GM18909 (cell line): Measurements from ENCODE around the gene NRARP.

Experiments
- ATAC-seq: cut with Tn5 transposase; IDR thresholded peaks from one replicate; pipeline ENCODE4 v1.9.1; 2021; ENCODE audit warnings: mild to moderate bottlenecking; ENCODE audit not compliant: unreplicated experiment, poor library complexity

NRARP gene

GRCh38 chr9:137311986-137312851 lies 10.1 kb upstream of the NRARP start:
- no peak for ATAC-seq

- no peak for ATAC-seq
These were observed 9.3 kb upstream of the NRARP start for GRCh38 chr9:137311171-137311985.

- no peak for ATAC-seq
These were observed 8.3 kb upstream of the NRARP start for GRCh38 chr9:137310189-137311052.

- no peak for ATAC-seq
These were observed 7.5 kb upstream of the NRARP start for GRCh38 chr9:137309368-137310188.

- no peak for ATAC-seq
These were observed 6.1 kb upstream of the NRARP start for GRCh38 chr9:137308057-137308619.

GRCh38 chr9:137307255-137308056 lies 5.4 kb upstream of the NRARP start:
- no peak for ATAC-seq

- ATAC-seq: no peak
These were observed 4.8 kb upstream of the NRARP start for GRCh38 chr9:137306850-137307254.

- no peak for ATAC-seq
These were observed 4.2 kb upstream of the NRARP start for GRCh38 chr9:137306066-137306849.

GRCh38 chr9:137305798-137306065 lies 3.7 kb upstream of the NRARP start:
- ATAC-seq: no peak

GRCh38 chr9:137305060-137305797 lies 3.2 kb upstream of the NRARP start:
- no peak for ATAC-seq

GRCh38 chr9:137304383-137305059 lies 2.5 kb upstream of the NRARP start:
- no peak for ATAC-seq

GRCh38 chr9:137303893-137304382 lies 1.9 kb upstream of the NRARP start:
- no peak for ATAC-seq

GRCh38 chr9:137303151-137303892 lies 1.3 kb upstream of the NRARP start:
- no peak for ATAC-seq

GRCh38 chr9:137302449-137303150 lies 529 bp upstream of the NRARP start:
- peak; percentile 53 for ATAC-seq
